Measurements from ENCODE around the gene SH3PXD2A. TPM values are rescaled to one million over a fixed set of nuclear protein-coding genes. Genes with fewer than 3 reads are reported as not detected.
A peak's percentile ranks its signal among the peaks of the same experiment; 100 is the strongest.

SH3PXD2A gene
- polyA plus RNA-seq, 1 experiment: 50.2 TPM

DNA sequence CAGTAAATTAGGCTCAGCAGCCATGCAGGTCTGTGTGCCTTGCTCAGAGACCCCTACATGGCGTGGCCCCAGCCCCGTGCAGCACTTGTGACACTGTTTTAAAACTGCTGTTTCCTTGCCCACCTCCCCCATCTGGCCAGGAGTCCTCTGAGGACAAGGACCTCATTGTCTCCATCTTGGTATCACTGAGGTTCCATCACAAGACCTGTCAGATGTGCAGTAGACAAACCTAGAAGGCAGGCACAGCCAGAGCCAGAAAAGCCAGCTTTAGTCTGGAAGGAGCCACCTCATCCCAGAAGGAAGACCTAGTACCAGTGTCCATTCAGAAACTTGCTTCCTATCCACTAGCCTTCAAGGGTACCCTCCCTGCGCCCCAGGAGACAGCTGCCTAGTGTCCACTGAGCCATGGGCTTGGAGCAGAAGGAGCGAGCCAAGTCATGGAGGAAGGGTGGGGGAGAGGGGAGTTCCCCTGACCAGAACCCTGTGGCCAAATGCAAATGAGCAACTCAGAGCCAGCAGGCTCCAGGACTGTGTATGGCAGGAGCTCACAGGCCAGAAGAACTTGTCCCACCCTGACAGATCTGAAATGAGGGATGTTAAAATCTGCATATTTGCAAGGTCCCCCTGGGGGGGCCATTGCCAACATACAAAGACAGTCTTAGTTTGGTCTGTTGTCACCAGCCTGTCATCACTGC, 176.1 kb downstream of the SH3PXD2A start:
- TF ChIP-seq, protein P1, sequence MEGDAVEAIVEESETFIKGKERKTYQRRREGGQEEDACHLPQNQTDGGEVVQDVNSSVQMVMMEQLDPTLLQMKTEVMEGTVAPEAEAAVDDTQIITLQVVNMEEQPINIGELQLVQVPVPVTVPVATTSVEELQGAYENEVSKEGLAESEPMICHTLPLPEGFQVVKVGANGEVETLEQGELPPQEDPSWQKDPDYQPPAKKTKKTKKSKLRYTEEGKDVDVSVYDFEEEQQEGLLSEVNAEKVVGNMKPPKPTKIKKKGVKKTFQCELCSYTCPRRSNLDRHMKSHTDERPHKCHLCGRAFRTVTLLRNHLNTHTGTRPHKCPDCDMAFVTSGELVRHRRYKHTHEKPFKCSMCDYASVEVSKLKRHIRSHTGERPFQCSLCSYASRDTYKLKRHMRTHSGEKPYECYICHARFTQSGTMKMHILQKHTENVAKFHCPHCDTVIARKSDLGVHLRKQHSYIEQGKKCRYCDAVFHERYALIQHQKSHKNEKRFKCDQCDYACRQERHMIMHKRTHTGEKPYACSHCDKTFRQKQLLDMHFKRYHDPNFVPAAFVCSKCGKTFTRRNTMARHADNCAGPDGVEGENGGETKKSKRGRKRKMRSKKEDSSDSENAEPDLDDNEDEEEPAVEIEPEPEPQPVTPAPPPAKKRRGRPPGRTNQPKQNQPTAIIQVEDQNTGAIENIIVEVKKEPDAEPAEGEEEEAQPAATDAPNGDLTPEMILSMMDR (IDR thresholded peaks at IDR 0.05; ENCODE audit: insufficient read depth, low read depth, low read length): no peak
- ChIA-PET CTCF (interaction anchor here (0.9 to 6.7 kb wide), 6 partner anchors 10 to 74 kb away, joined by 3 to 33 read pairs (median 6); no protein-coding TSS in a partner anchor), POLR2A (no interaction called here)
- Histone ChIP-seq H3K36me3 (ENCODE audit: control insufficient read depth, insufficient read depth, low read length) (no peaks in the 10 kb centered on the region), H3K27me3 (ENCODE audit: control insufficient read depth, insufficient read depth, low read length) (no peaks in the 10 kb centered on the region), H3K4me3 (ENCODE audit: low read depth, low read length) (no peak overlapping the region)
- no peak for DNase-seq (ENCODE audit: low read depth)

DNA sequence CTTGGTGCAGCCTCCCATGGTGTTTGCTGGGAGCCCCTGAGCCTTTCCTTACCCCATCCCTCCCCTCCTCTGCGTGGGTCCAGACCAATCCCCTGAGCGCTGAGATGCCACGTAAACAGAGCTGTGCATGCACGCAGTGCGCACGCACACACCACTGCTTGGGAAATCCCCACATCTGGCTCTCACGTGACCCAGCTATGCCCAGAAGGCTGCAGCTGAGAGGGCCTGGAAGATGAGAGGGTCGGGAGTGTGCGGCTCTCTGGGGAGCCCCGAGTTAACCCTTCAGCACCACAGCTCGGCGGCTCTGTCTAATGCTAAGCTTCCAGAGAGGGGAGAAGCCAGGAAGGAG, 177.2 kb downstream of the SH3PXD2A start:
- TF ChIP-seq, protein P1 (IDR thresholded peaks at IDR 0.05; ENCODE audit: insufficient read depth, low read depth, low read length): no peak
- H3K4me3 ChIP-seq (ENCODE audit: low read depth, low read length): peak overlapping the region; percentile 52
- H3K36me3 ChIP-seq (ENCODE audit: control insufficient read depth, insufficient read depth, low read length): no peaks in the 10 kb centered on the region
- DNase-seq (ENCODE audit: low read depth): peak; percentile 93
- POLR2A ChIA-PET: interaction anchor here (0.5 to 0.6 kb wide), 5 partner anchors 18 to 94 kb away, joined by 3 to 7 read pairs (median 3); no protein-coding TSS in a partner anchor
- no peaks in the 10 kb centered on the region for H3K27me3 ChIP-seq (ENCODE audit: control insufficient read depth, insufficient read depth, low read length)
- CTCF ChIA-PET: interaction anchor here (2.4 to 6.7 kb wide), 2 partner anchors 10 to 72 kb away, joined by 7 to 33 read pairs; no protein-coding TSS in a partner anchor

DNA sequence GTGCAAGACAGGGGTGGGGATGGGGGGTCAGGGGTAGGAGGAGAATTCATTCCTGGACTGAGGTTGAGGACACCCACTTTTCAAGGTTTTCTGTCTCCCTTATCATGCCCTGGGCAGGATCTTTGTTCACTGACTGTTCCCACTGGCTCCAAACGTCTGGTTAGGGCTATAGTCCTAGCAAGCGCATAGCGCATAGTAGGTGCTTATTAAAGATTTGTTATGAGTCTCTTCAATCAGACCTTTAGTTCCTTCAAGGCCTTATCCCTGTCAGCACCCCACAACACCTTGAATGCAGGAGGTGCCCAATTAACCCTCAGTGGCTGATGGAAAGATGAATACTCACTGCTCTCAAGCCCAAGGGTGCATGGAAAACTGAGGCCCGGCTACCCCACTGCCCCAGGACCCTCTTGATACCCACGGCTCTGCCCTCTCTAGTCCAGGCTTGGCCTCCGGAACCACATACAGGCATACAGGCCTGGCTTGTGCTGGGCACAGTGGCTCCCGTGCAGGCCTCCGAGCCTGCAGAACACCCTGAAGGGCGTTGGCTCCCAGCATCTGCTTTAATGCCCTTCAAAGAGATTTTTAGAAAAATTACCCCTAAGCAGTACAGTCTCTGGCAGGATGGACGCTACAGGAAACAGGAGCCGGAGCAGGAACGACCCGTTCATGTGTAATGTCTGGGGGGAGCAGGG, 177.7 kb downstream of the SH3PXD2A start:
- TF ChIP-seq, protein P1 (IDR thresholded peaks at IDR 0.05; ENCODE audit: insufficient read depth, low read depth, low read length): no peak
- no peak for DNase-seq (ENCODE audit: low read depth)
- POLR2A ChIA-PET: interaction anchor here (0.6 kb wide), 1 partner anchor 19 kb away, joined by 3 read pairs; no protein-coding TSS in a partner anchor
- H3K36me3 ChIP-seq (ENCODE audit: control insufficient read depth, insufficient read depth, low read length): no peaks in the 10 kb centered on the region
- H3K4me3 ChIP-seq (ENCODE audit: low read depth, low read length): peak overlapping the region; percentile 52
- CTCF ChIA-PET: interaction anchor here (2.4 to 6.7 kb wide), 2 partner anchors 10 to 72 kb away, joined by 7 to 33 read pairs; no protein-coding TSS in a partner anchor
- H3K27me3 ChIP-seq (ENCODE audit: control insufficient read depth, insufficient read depth, low read length): no peaks in the 10 kb centered on the region

DNA sequence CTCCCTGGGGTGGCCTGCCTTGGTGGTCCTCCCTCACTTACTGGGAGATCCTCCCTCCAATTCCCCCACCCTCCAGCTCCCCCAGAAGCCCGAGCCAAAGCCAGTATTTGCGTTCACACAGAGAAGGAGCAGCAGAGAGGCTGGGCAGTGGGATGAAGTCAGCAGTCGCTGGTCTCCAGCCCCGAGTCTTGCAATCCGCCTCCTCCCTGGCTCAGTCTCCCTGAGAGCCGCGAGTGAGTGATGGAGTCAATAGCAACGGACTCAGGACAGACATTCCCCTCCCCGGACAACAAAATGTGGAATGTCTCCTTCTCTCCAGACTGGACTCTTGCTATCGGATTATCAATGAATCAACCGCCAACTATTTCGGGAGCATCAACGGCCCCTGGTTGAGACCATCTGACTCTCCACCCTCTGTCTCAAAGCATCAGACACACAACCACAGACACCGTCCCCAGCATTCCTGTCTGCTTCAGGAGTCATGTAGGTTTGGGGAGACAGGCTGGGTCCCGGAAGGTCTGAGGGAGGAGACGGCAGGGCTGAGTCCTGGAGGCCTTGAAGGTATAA, 178.4 kb downstream of the SH3PXD2A start:
- POLR2A ChIA-PET: no interaction called here
- Histone ChIP-seq H3K27me3 (ENCODE audit: control insufficient read depth, insufficient read depth, low read length) (no peaks in the 10 kb centered on the region), H3K4me3 (ENCODE audit: low read depth, low read length) (peak overlapping the region; percentile 52), H3K36me3 (ENCODE audit: control insufficient read depth, insufficient read depth, low read length) (no peaks in the 10 kb centered on the region)
- TF ChIP-seq, protein P1 (IDR thresholded peaks at IDR 0.05; ENCODE audit: insufficient read depth, low read depth, low read length): no peak
- CTCF ChIA-PET: interaction anchor here (1.0 kb wide), 1 partner anchor 20 kb away, joined by 3 read pairs; no protein-coding TSS in a partner anchor
- DNase-seq (ENCODE audit: low read depth): peak; percentile 95

Measured in BJ (cell line).